ENCODE data around the gene MYO1E.

GRCh38 chr15:59229453-59229852 is 143.2 kb downstream of the MYO1E start:
- no peak for TF ChIP-seq CTCF (conservative IDR thresholded peaks at IDR 0.05; ENCODE audit: low read length)
- TF ChIP-seq EZH2phosphoT487 (IDR thresholded peaks at IDR 0.05; ENCODE audit: borderline replicate concordance, low read depth, low read length) = no peak

All from OCI-LY7 (cell line).